A673 (cell line): ENCODE data around the gene FXYD2.

Source experiments
- CTCF ChIP-seq: fragments of 300-800, 200-600 bp; sonication (generic); conservative IDR thresholded peaks from 2 replicates; pipeline ENCODE4 v1.5.1; 2017; ENCODE audit warnings: low read depth, mild to moderate bottlenecking, antibody characterized with exemption, low read length, moderate library complexity, mixed read lengths
- EZH2 ChIP-seq: fragments of 200-600 bp; sonication (generic); IDR thresholded peaks from 2 replicates; pipeline ENCODE4 v1.6.1; 2017; ENCODE audit warnings: borderline replicate concordance, low read depth, mild to moderate bottlenecking, mixed read lengths, antibody characterized with exemption, low read length; ENCODE audit not compliant: poor library complexity, severe bottlenecking

GRCh38 chr11:117805045-117805444 is 19.5 kb downstream of the FXYD2 start:
- TF ChIP-seq CTCF: no peak
- TF ChIP-seq EZH2: no peak
